Fibroblast of skin of scalp (primary cell): Measurements from ENCODE around the gene FAM217A.

ENCODE experiments used
- DNase-seq: peaks from one replicate; pipeline ENCODE4 v3.0.0-alpha.2; 2013

The FAM217A gene

GRCh38 chr6:4021854-4022695 lies 56.9 kb downstream of the FAM217A start:
- no peak for DNase-seq

GRCh38 chr6:4021133-4021853 lies 57.6 kb downstream of the FAM217A start:
- DNase-seq, result peak; percentile 98

- no peak for DNase-seq
These were observed 58.2 kb downstream of the FAM217A start for GRCh38 chr6:4020822-4021132.

- DNase-seq, result no peak
These were observed 60.1 kb downstream of the FAM217A start for GRCh38 chr6:4018924-4019236.
